B cell (primary cell): ENCODE results near the gene KRTAP10-7. TPM values are rescaled to one million over a fixed set of nuclear protein-coding genes. Genes with fewer than 3 reads are reported as not detected.
"Not testable (repeated sequence)": the region's sequence is repeated elsewhere in the genome, so short reads cannot be mapped to it uniquely, and the experiment has no call there.

ENCODE experiments used
- ATAC-seq: fragments of 200-7000 bp; cut with Tn5 transposase; one replicate; pipeline ENCODE4 v1.10.0; 2021; ENCODE audit warnings: low read depth, mild to moderate bottlenecking, moderate number of reproducible peaks, moderate library complexity
- CTCF ChIA-PET: fragments of 350-600 bp; sonication (Branson Sonifier 250); formaldehyde crosslinking; loops from one replicate; lab custom pipeline; 2021; ENCODE audit warnings: antibody characterized with exemption, inconsistent platforms; lab: Charles Lee
- POLR2A ChIA-PET: fragments of 350-600 bp; sonication (Branson Sonifier 250); formaldehyde crosslinking; loops from one replicate; lab custom pipeline; 2021; ENCODE audit warnings: antibody characterized with exemption; lab: Charles Lee
- DNase-seq: peaks from one replicate; pipeline ENCODE4 v3.0.0; 2013
- H2AFZ ChIP-seq: 2 replicates; pipeline ENCODE4 v1.6.1; 2012; ENCODE audit warnings: mild to moderate bottlenecking, low read depth, low read length; ENCODE audit not compliant: insufficient read depth, poor library complexity, severe bottlenecking
- H3K27ac ChIP-seq, 2 donors: 1 replicate in 1 of 2; 2 replicates in 1 of 2; pipeline ENCODE4 v1.5.1; 2012 to 2013; ENCODE audit warnings: low read length in 2 of 2, mild to moderate bottlenecking in 2 of 2, moderate library complexity in 1 of 2
- H3K27me3 ChIP-seq, 4 experiments: fragments of 200-600 bp in 1 of 4; sonication (generic) in 1 of 4; replicated peaks in 1 of 4; 1 replicate in 2 of 4; 2 replicates in 2 of 4; pipeline versions ENCODE4 v1.6.1 to v1.7.0; 2013 to 2016; ENCODE audit warnings: low read length in 3 of 4, mild to moderate bottlenecking in 2 of 4, mixed read lengths in 1 of 4, moderate library complexity in 1 of 4; ENCODE audit not compliant: insufficient read depth in 4 of 4, control insufficient read depth in 3 of 4; ENCODE audit errors: control extremely low read depth in 1 of 4
- H3K36me3 ChIP-seq, 2 experiments: replicated peaks in 1 of 2; 1 replicate in 1 of 2; 2 replicates in 1 of 2; pipeline versions ENCODE4 v1.6.1 to v1.7.1; 2013; ENCODE audit warnings: low read length in 1 of 2; ENCODE audit not compliant: insufficient read depth in 2 of 2, control insufficient read depth in 1 of 2; ENCODE audit errors: control extremely low read depth in 1 of 2, extremely low read depth in 1 of 2
- H3K4me1 ChIP-seq, 2 donors: fragments of 200-600 bp in 1 of 2; sonication (generic) in 1 of 2; 1 replicate in 1 of 2; 2 replicates in 1 of 2; pipeline versions ENCODE4 v1.5.1 to v1.6.1; 2013 to 2017; ENCODE audit warnings: low read length in 2 of 2; ENCODE audit not compliant: control insufficient read depth in 2 of 2, insufficient read depth in 2 of 2
- H3K4me2 ChIP-seq: replicated peaks from 2 replicates; pipeline ENCODE3; 2012; ENCODE audit warnings: mild to moderate bottlenecking, low read depth, low read length; ENCODE audit not compliant: poor library complexity, severe bottlenecking
- H3K4me3 ChIP-seq, 5 experiments: fragments of 200-600 bp in 1 of 5; sonication (generic) in 1 of 5; 1 replicate in 3 of 5; 2 replicates in 2 of 5; pipeline versions ENCODE4 v1.5.1 to v1.7.0; 2011 to 2016; ENCODE audit warnings: low read length in 4 of 5, mild to moderate bottlenecking in 4 of 5, low read depth in 2 of 5, control low read depth in 1 of 5, moderate library complexity in 1 of 5; ENCODE audit not compliant: insufficient read depth in 1 of 5; ENCODE audit errors: control extremely low read depth in 1 of 5, extremely low read depth in 1 of 5
- H3K79me2 ChIP-seq: fragments of 200-600 bp; sonication (generic); one replicate; pipeline ENCODE4 v1.6.0; 2016; ENCODE audit warnings: low read length; ENCODE audit not compliant: control insufficient read depth, insufficient read depth
- H3K9ac ChIP-seq: fragments of 200-600 bp; sonication (generic); 2 replicates; pipeline ENCODE4 v1.6.1; 2017; ENCODE audit warnings: mild to moderate bottlenecking, low read length, moderate library complexity
- H3K9me3 ChIP-seq, 3 donors: one replicate each; pipeline versions ENCODE4 v1.6.1 to v1.7.1; 2013; ENCODE audit warnings: low read length in 2 of 3; ENCODE audit not compliant: control insufficient read depth in 2 of 3, insufficient read depth in 1 of 3; ENCODE audit errors: control extremely low read depth in 1 of 3
- H4K20me1 ChIP-seq: 2 replicates; pipeline ENCODE4 v1.6.0; 2012; ENCODE audit warnings: mild to moderate bottlenecking, low read length; ENCODE audit not compliant: insufficient read depth, control insufficient read depth, poor library complexity, severe bottlenecking
- H3K27ac Mint-ChIP-seq: one replicate; pipeline ENCODE4 v1.8.0; 2021; ENCODE audit warnings: mixed read lengths
- H3K27me3 Mint-ChIP-seq: one replicate; pipeline ENCODE4 v1.8.0; 2021; ENCODE audit warnings: mixed read lengths
- H3K4me1 Mint-ChIP-seq: one replicate; pipeline ENCODE4 v1.8.0; 2021; ENCODE audit warnings: mixed read lengths
- H3K4me3 Mint-ChIP-seq: one replicate; pipeline ENCODE4 v1.8.0; 2021; ENCODE audit warnings: mixed read lengths
- H3K9me3 Mint-ChIP-seq: one replicate; pipeline ENCODE4 v1.8.0; 2022; ENCODE audit warnings: mixed read lengths; ENCODE audit not compliant: insufficient read depth
- EZH2 ChIP-seq: IDR thresholded peaks from 2 replicates; pipeline ENCODE4 v1.6.1; 2012; ENCODE audit warnings: borderline replicate concordance, low read depth, mild to moderate bottlenecking, moderate library complexity, low read length; ENCODE audit not compliant: insufficient read depth, poor library complexity, severe bottlenecking
- WGBS: methylation state at CpG from one replicate; pipeline ENCODE4 v1.1.5; 2013; ENCODE audit warnings: missing lambda C conversion rate; ENCODE audit not compliant: insufficient coverage; 5-methylcytosine and 5-hydroxymethylcytosine counted together
- intact Hi-C: fragments of 100-400 bp; cut with micrococcal nuclease; formaldehyde crosslinking; loops from one replicate; pipeline ENCODE4 v1.10.0; 2022
- polyA plus RNA-seq: library from polyadenylated mRNA; depleted of rRNA; stranded (reverse); fragments of >200 nt; gene quantifications from 2 replicates; pipeline ENCODE4 v1.2.3, GENCODE V29; 2012
- total RNA-seq, 2 donors: library from RNA; stranded (reverse); fragments of 120-200 nt in 1 of 2; gene quantifications; 1 replicate in 1 of 2; 2 replicates in 1 of 2; pipeline versions ENCODE4 v1.2.3 to v1.2.4, GENCODE V29; 2013 to 2022
- TF ChIP-seq, protein P1 (sequence below): fragments of 200-600 bp; IDR thresholded peaks from one replicate; pipeline ENCODE4 v1.8.0; 2022; ENCODE audit warnings: antibody characterized with exemption, mild to moderate bottlenecking

The KRTAP10-7 gene
- total and polyA plus RNA-seq, 2 donors (not counting 1 experiment from before 2014, with no cell fraction given) = not detected

DNA sequence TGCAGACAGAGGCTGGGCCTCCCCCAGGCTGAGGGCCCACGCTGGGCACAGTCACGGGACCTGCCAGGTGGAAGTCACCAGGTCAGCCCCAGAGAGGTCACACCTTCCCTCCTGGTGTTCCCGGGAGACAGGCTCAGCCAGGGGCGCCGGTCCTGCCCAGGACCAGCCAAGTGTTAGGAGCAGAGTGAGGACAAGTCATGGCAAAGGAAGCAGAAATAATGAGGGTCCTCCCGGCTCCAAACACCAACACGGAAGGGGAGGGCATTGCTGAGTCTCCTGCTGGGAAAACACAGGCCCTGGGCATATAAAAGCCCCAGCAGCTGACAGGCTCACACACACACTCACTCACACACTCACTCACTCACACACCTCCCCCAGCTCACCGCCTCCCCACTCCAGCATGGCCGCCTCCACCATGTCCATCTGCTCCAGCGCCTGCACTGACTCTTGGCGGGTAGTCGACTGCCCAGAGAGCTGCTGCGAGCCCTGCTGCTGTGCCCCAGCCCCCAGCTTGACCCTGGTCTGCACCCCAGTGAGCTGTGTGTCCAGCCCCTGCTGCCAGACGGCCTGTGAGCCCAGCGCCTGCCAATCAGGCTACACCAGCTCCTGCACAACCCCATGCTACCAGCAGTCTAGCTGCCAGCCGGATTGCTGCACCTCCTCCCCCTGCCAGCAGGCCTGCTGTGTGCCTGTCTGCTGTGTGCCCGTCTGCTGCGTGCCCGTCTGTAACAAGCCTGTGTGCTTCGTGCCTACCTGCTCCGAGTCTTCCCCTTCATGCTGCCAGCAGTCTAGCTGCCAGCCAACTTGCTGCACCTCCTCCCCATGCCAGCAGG is 36.8 kb downstream of the KRTAP10-7 start, which contains the start of gene KRTAP10-10:
Gene KRTAP10-10 (plus strand): TSS at position 339 of the 833 bp plus-strand sequence. CDS start 62 bp downstream, at position 401.
- H3K9ac ChIP-seq = no peak within 1 kb of the TSS

GRCh38 chr21:44637851-44638348 is 37.5 kb downstream of the KRTAP10-7 start:
- H3K79me2 ChIP-seq, intact Hi-C loops, H3K4me3 Mint-ChIP-seq, H4K20me1 ChIP-seq, H3K9ac ChIP-seq, H3K4me1 Mint-ChIP-seq, DNase-seq, H3K4me1 ChIP-seq, ATAC-seq, H2AFZ ChIP-seq, H3K36me3 ChIP-seq, H3K4me2 ChIP-seq, H3K27ac ChIP-seq, H3K4me3 ChIP-seq, H3K9me3 Mint-ChIP-seq, CTCF ChIA-PET, H3K27ac Mint-ChIP-seq: not testable (repeated sequence)
- H3K27me3 Mint-ChIP-seq = peaks cover 31% of the 10 kb centered on the region
- 92% methylated on average over 2 of the region's 12 CpGs for WGBS
- Histone ChIP-seq H3K9me3 (peaks cover 0 to 22% (median 8%) of the 10 kb centered on the region in 3 donors), H3K27me3 (peaks cover 0 to 18% (median 0%) of the 10 kb centered on the region in 4 experiments)
- POLR2A ChIA-PET = interaction anchor here (0.6 kb wide), 1 partner anchor 144 kb away, joined by 13 read pairs; no protein-coding TSS in a partner anchor

More for the DNA sequence above, 36.8 kb downstream of the KRTAP10-7 start, which contains the start of gene KRTAP10-10:
- peaks cover 0 to 27% (median 11%) of the 10 kb centered on the region in 3 donors for H3K9me3 ChIP-seq
- no peaks in the 10 kb centered on the region for H3K79me2 ChIP-seq
- 72% methylated on average over 13 of the region's 21 CpGs for WGBS
- H3K27me3 ChIP-seq = peaks cover 0 to 18% (median 0%) of the 10 kb centered on the region in 4 experiments
- intact Hi-C loops = no loop called here
- H3K4me3 ChIP-seq = no peak within 1 kb of the TSS
- no peak for TF ChIP-seq EZH2
- TF ChIP-seq, protein P1, sequence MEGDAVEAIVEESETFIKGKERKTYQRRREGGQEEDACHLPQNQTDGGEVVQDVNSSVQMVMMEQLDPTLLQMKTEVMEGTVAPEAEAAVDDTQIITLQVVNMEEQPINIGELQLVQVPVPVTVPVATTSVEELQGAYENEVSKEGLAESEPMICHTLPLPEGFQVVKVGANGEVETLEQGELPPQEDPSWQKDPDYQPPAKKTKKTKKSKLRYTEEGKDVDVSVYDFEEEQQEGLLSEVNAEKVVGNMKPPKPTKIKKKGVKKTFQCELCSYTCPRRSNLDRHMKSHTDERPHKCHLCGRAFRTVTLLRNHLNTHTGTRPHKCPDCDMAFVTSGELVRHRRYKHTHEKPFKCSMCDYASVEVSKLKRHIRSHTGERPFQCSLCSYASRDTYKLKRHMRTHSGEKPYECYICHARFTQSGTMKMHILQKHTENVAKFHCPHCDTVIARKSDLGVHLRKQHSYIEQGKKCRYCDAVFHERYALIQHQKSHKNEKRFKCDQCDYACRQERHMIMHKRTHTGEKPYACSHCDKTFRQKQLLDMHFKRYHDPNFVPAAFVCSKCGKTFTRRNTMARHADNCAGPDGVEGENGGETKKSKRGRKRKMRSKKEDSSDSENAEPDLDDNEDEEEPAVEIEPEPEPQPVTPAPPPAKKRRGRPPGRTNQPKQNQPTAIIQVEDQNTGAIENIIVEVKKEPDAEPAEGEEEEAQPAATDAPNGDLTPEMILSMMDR = no peak
- no peak for ATAC-seq
- H3K4me1 ChIP-seq = no peaks in the 10 kb centered on the region
- no peaks in the 10 kb centered on the region for H4K20me1 ChIP-seq
- Mint-ChIP-seq H3K27ac (no peak within 1 kb of the TSS), H3K27me3 (peaks cover 31% of the 10 kb centered on the region), H3K4me3 (no peak within 1 kb of the TSS), H3K4me1 (no peaks in the 10 kb centered on the region), H3K9me3 (peaks cover 6% of the 10 kb centered on the region)
- DNase-seq = no peak
- H3K36me3 ChIP-seq = no peaks in the 10 kb centered on the region
- no peak within 1 kb of the TSS for H3K4me2 ChIP-seq
- no peak within 1 kb of the TSS for H3K27ac ChIP-seq
- ChIA-PET POLR2A (interaction anchor here (0.6 kb wide), 1 partner anchor 143 kb away, joined by 13 read pairs; no protein-coding TSS in a partner anchor), CTCF (no interaction called here)
- no peak within 1 kb of the TSS for H2AFZ ChIP-seq

- CTCF ChIA-PET = not testable (repeated sequence)
Observed at GRCh38 chr21:44638506-44639330, 38.3 kb downstream of the KRTAP10-7 start.

More at GRCh38 chr21:44638506-44639330, 38.3 kb downstream of the KRTAP10-7 start:
- H3K9me3 ChIP-seq = peaks cover 0 to 24% (median 8%) of the 10 kb centered on the region in 3 donors
- H3K9ac ChIP-seq, H3K4me1 ChIP-seq, H3K4me3 ChIP-seq, H3K9me3 Mint-ChIP-seq, intact Hi-C loops, H2AFZ ChIP-seq, ATAC-seq, DNase-seq, H3K36me3 ChIP-seq, H3K79me2 ChIP-seq, H4K20me1 ChIP-seq, H3K27ac ChIP-seq, H3K4me1 Mint-ChIP-seq, POLR2A ChIA-PET, H3K27ac Mint-ChIP-seq, H3K4me3 Mint-ChIP-seq, H3K4me2 ChIP-seq: not testable (repeated sequence)
- peaks cover 0 to 18% (median 0%) of the 10 kb centered on the region in 4 experiments for H3K27me3 ChIP-seq
- 93% methylated on average over 13 of the region's 21 CpGs for WGBS
- peaks cover 31% of the 10 kb centered on the region for H3K27me3 Mint-ChIP-seq
